Mucosa of rectum (tissue), 2 donors: ENCODE measurements around the gene GPI.

Source experiments
- H3K27ac ChIP-seq, 2 donors: one replicate each; pipeline ENCODE4 v1.7.0; 2013; ENCODE audit warnings: inconsistent platforms in 2 of 2, low read depth in 2 of 2, low read length in 2 of 2
- H3K27me3 ChIP-seq, 2 donors: one replicate each; pipeline ENCODE4 v1.7.0; 2013; ENCODE audit warnings: low read length in 2 of 2; ENCODE audit not compliant: control insufficient read depth in 2 of 2, insufficient read depth in 2 of 2
- H3K36me3 ChIP-seq, 2 donors: one replicate each; pipeline ENCODE4 v1.7.0; 2013; ENCODE audit warnings: low read length in 2 of 2; ENCODE audit not compliant: control insufficient read depth in 2 of 2, insufficient read depth in 2 of 2
- H3K4me1 ChIP-seq, 2 donors: one replicate each; pipeline ENCODE4 v1.7.0; 2013; ENCODE audit warnings: low read length in 2 of 2, mild to moderate bottlenecking in 1 of 2; ENCODE audit not compliant: control insufficient read depth in 2 of 2, insufficient read depth in 2 of 2
- H3K4me3 ChIP-seq, 2 donors: one replicate each; pipeline ENCODE4 v1.7.0; 2013; ENCODE audit warnings: low read length in 2 of 2
- H3K9ac ChIP-seq, 2 donors: one replicate each; pipeline ENCODE4 v1.7.0; 2013; ENCODE audit warnings: low read length in 2 of 2, low read depth in 1 of 2, mild to moderate bottlenecking in 1 of 2
- H3K9me3 ChIP-seq, 2 donors: one replicate each; pipeline ENCODE4 v1.7.0; 2013; ENCODE audit warnings: low read length in 2 of 2; ENCODE audit not compliant: control insufficient read depth in 2 of 2
- donor health status: healthy.
- donor health status: Normal muscosa, but diverticular disease.

The GPI gene

DNA sequence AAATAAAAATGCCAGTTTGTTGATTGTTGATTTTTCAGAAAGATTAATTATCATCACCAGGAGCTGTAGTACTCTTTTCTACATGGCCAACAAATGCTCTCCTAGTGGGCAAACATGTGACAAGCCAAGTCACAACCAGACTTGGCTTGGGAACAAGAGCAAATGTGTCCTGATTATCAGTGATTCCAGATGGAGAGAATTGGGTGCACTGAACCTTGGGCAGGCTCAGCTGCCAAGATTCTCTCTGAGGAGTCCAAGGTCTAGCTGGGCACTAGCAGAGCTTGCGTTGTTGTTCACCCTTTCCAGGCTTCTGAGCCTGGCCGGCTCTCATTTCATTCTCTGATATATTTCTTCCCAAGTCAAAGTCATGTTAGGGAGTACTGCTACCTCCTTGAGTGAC lies 27.3 kb upstream of the GPI start:
- no peak overlapping the region for H3K9ac ChIP-seq

GRCh38 chr19:34341935-34342680 lies 22.9 kb upstream of the GPI start:
- H3K36me3 ChIP-seq = peaks cover 39 to 52% of the 10 kb centered on the region in 2 donors
- no peak overlapping the region for H3K27ac ChIP-seq

More for the DNA sequence above, 27.3 kb upstream of the GPI start:
- no peak overlapping the region for H3K4me3 ChIP-seq
- no peaks in the 10 kb centered on the region for H3K27me3 ChIP-seq
- peaks cover 37 to 55% of the 10 kb centered on the region in 2 donors for H3K36me3 ChIP-seq
- H3K9me3 ChIP-seq = no peaks in the 10 kb centered on the region
- no peak overlapping the region for H3K27ac ChIP-seq
- no peaks in the 10 kb centered on the region for H3K4me1 ChIP-seq

DNA sequence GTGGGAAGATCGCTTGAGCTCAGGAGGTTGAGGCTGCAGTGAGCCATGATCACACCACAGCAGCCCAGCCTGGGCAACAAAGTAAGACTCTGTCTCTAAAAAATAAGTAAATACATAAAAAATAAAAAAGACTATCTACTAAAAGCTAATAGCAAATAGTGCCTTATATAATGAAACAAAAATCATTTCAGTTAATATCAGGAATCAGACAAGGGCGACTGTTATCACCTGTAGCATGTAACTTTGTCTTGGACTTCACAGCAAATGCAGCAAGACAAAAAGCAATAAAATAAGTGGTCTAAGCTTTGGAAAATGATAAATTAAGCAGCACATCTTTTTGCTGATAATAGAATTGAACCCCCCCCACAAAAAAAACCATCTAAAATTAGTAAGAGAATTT lies 21.2 kb upstream of the GPI start:
- Histone ChIP-seq H3K9ac (no peak overlapping the region), H3K9me3 (no peaks in the 10 kb centered on the region), H3K27me3 (no peaks in the 10 kb centered on the region), H3K4me3 (no peak overlapping the region), H3K4me1 (no peaks in the 10 kb centered on the region), H3K27ac (no peak overlapping the region), H3K36me3 (peaks cover 46 to 53% of the 10 kb centered on the region in 2 donors)

More at GRCh38 chr19:34341935-34342680, 22.9 kb upstream of the GPI start:
- Histone ChIP-seq H3K9me3 (no peaks in the 10 kb centered on the region), H3K4me1 (no peaks in the 10 kb centered on the region), H3K27me3 (no peaks in the 10 kb centered on the region), H3K4me3 (no peak overlapping the region), H3K9ac (no peak overlapping the region)

GRCh38 chr19:34345947-34346351 lies 19.0 kb upstream of the GPI start:
- H3K36me3 ChIP-seq = peaks cover 43% of the 10 kb centered on the region in 2 donors
- no peak overlapping the region for H3K27ac ChIP-seq
- no peaks in the 10 kb centered on the region for H3K4me1 ChIP-seq
- H3K9me3 ChIP-seq = no peaks in the 10 kb centered on the region
- no peak overlapping the region for H3K9ac ChIP-seq
- no peak overlapping the region for H3K4me3 ChIP-seq
- H3K27me3 ChIP-seq = no peaks in the 10 kb centered on the region

- Histone ChIP-seq H3K9me3 (no peaks in the 10 kb centered on the region), H3K27ac (no peak overlapping the region), H3K9ac (no peak overlapping the region), H3K36me3 (peaks cover 35 to 36% of the 10 kb centered on the region in 2 donors), H3K4me3 (no peak overlapping the region), H3K4me1 (no peaks in the 10 kb centered on the region), H3K27me3 (no peaks in the 10 kb centered on the region)
Observed at GRCh38 chr19:34347561-34348165, 17.3 kb upstream of the GPI start.

- H3K4me1 ChIP-seq = no peaks in the 10 kb centered on the region
- no peak overlapping the region for H3K9ac ChIP-seq
- no peak overlapping the region for H3K27ac ChIP-seq
- H3K4me3 ChIP-seq = no peak overlapping the region
- no peaks in the 10 kb centered on the region for H3K27me3 ChIP-seq
- H3K36me3 ChIP-seq = peaks cover 42 to 44% of the 10 kb centered on the region in 2 donors
- H3K9me3 ChIP-seq = no peaks in the 10 kb centered on the region
Observed at GRCh38 chr19:34348899-34349487, 16.0 kb upstream of the GPI start.

GRCh38 chr19:34350161-34350561 lies 14.8 kb upstream of the GPI start:
- no peak overlapping the region for H3K4me3 ChIP-seq
- peaks cover 46 to 47% of the 10 kb centered on the region in 2 donors for H3K36me3 ChIP-seq
- no peak overlapping the region for H3K9ac ChIP-seq
- H3K27me3 ChIP-seq = no peaks in the 10 kb centered on the region
- no peaks in the 10 kb centered on the region for H3K9me3 ChIP-seq
- no peaks in the 10 kb centered on the region for H3K4me1 ChIP-seq
- H3K27ac ChIP-seq = peak overlapping the region in 1 of 2 donors; percentile 28

GRCh38 chr19:34351382-34351826 lies 13.6 kb upstream of the GPI start:
- peaks cover 48 to 51% of the 10 kb centered on the region in 2 donors for H3K36me3 ChIP-seq

DNA sequence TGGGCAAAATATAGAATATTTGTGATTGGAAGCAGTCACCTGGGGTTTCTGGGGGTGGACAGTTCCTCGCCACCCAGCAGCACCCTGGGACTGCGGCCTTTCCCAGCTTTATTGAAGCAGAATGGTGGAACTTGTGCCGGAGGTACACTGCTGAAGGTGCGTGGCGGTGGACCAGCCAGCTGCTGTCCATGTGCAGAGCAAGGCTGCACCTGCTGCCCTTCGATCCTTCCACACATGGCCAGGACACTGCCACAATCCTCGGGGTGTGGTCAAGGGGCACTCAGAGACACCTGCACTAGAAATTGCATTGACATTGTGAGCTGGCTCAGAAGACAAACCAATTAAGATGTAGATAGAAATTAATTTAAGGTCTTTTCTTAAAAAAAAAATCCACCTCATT lies 11.4 kb upstream of the GPI start:
- Histone ChIP-seq H3K27ac (no peak overlapping the region), H3K36me3 (peaks cover 38 to 42% of the 10 kb centered on the region in 2 donors), H3K9ac (no peak overlapping the region), H3K4me1 (peaks cover 2 to 4% of the 10 kb centered on the region in 2 donors), H3K4me3 (no peak overlapping the region), H3K27me3 (no peaks in the 10 kb centered on the region), H3K9me3 (no peaks in the 10 kb centered on the region)

More at GRCh38 chr19:34351382-34351826, 13.6 kb upstream of the GPI start:
- Histone ChIP-seq H3K9me3 (no peaks in the 10 kb centered on the region), H3K9ac (no peak overlapping the region), H3K4me3 (no peak overlapping the region), H3K27me3 (no peaks in the 10 kb centered on the region), H3K27ac (no peak overlapping the region), H3K4me1 (no peaks in the 10 kb centered on the region)

GRCh38 chr19:34355201-34355600 lies 9.8 kb upstream of the GPI start:
- peaks cover 26 to 32% of the 10 kb centered on the region in 2 donors for H3K36me3 ChIP-seq
- no peak overlapping the region for H3K27ac ChIP-seq
- H3K9me3 ChIP-seq = no peaks in the 10 kb centered on the region

More at GRCh38 chr19:34355201-34355600, 9.8 kb upstream of the GPI start:
- H3K4me3 ChIP-seq = no peak overlapping the region
- H3K27me3 ChIP-seq = no peaks in the 10 kb centered on the region
- peaks cover 10 to 11% of the 10 kb centered on the region in 2 donors for H3K4me1 ChIP-seq
- H3K9ac ChIP-seq = no peak overlapping the region
